SKM-1 treated with dmso at 0.1 percent for 144 hours (cell line): Measurements from ENCODE around the gene HSPB1.
"Not testable (repeated sequence)": the region's sequence is repeated elsewhere in the genome, so short reads cannot be mapped to it uniquely, and the experiment has no call there.

Experiments used
- DNase-seq: peaks from one replicate; lab custom pipeline; 2025; ENCODE audit not compliant: unreplicated experiment; lab: John Stamatoyannopoulos, UW

The HSPB1 gene

DNA sequence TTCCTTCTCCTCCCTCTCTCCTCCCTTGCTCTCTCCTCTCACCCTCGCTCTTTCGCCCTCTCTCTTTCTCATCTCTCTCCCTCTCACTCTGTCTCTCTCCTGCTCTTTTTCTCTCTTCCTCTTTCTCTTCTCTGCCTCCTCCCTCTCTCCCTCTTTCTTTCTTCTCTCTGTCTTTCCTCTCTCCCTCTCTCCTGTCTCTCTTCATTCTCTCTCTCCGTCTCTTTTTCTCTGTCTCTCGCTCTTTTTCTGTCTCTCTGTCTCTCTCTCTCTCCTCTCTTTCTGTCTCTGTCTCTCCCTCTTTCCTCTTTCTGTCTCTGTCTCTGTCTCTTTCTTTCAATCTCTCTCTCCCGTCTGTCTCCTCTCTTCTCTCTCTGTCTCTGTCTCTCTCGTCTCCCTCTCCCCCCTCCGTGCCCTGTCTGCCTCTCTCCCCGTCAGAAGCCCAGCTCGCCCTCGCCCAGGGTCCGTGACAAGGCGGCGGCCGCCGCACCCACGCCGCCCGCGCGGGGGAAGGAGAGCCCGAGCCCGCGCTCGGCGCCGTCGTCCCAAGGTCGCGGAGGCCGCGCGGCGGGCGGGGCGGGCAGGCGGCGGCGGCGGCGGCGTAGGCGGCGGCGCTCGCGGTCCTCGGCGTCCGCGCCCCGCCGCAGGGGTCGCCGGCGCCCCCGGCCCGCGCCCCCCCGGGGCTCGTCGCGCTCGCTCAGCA, 21.3 kb upstream of the HSPB1 start:
- DNase-seq, result no peak

DNA sequence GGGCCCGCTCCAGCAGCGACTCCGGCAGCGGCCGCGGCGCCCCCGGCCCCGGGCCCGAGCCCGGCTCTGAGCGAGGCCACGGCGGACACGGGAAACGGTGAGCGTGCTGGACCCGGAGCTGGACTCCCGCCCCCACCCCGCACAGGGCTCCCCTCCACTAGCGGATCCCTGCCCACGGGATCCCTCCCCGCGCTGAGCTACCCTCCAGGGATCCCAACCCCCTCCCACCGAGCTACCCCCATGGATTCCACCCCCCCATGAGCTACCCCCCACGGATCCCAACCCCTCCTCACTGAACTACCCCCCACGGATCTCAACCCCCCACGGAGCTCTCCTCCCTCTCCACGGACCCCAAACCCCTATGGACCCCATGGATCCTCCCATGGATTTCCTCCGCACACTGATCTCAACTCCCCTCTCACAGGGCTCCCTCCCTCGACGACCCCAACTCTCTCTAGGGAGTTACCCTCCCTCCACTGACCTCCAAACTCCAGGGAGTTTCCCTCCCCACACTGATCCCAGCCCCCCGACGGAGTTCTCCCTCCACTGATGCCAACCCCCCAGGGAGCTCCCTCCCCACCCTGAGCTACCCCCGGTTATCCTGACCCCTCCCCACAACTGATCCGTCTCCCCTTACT, 20.6 kb upstream of the HSPB1 start:
- no peak for DNase-seq

DNA sequence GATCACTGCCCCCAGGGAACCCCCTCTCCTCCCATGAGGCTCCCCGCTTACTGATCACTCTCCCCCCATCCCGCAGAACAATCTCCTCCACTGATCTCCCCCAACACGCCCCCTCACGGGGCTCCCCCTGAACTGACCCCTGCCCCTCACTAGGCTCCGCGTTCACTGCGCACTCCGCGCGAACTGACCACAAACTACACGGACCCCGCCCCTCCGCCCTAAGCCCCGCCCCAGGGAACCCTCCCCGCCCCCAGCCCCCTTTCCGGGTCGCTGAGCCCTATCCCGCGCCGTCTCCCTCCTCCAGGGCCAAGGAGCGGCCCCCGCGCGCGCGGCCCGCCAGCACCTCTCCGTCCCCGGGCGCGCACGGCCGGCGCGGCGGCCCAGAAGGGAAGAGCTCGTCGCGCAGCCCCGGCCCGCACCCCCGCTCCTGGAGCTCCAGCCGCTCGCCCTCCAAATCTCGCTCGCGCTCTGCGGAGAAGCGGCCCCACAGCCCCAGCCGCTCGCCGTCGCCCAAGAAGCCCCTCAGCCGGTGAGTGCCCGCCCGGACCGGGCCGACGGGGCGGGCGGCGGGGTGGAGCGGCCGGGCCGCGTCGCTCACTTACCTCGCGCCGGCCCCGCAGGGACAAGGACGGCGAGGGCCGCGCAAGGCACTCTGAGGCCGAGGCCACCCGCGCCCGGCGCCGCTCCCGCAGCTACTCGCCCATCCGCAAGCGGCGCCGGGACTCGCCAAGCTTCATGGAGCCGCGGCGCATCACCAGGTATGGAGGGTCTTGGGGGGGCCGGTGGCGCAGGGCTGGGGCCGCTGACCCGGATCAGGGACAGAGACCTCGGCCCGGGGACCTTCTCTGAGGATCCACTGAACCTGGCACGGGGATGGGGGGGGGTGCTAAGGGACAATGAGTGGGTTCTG, 19.9 kb upstream of the HSPB1 start:
- no peak for DNase-seq

DNA sequence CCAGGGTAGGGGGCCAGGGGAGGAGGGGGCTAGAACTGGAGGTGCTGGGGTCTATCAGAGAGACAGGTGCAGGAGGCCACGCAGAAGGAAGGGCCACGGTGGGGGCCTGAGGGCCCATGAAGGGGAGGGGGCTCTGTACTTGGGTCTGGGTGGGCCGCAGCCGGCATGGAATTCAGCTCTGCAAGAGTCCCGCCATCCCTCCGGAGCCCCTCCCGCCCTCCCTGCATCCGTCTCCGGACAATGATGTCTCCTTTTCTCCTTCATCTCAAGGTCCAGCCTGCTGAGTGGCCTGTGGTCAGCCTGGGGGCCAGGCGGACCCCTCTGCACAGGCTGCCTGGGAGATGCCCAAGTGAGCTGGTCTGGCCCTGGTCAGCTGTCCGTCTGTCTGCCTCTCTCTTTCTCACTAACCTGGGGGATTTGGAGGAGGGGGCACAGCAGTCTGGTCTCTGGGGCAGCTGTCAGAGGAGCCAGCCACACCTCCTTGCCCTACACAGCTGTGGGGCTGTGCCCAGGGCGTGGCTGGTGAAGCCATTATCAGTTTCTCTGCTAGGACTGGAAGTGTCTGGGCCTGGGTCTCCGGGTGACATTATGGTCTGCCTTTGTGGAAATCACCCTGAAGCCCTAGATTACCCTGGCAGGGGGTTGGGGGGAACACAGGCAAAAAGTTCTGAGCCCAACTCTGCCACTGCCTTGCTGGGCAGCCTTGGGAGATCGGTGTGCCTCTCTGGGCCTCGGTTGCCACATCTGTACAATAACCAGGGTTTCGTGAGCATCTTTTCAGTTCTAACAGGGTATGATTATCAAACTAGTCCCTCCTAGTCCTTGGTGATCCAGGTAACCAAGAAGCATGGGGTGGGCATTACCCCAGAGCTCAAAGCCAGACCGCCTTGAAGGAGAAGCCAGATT, 19.0 kb upstream of the HSPB1 start:
- DNase-seq, result no peak

DNA sequence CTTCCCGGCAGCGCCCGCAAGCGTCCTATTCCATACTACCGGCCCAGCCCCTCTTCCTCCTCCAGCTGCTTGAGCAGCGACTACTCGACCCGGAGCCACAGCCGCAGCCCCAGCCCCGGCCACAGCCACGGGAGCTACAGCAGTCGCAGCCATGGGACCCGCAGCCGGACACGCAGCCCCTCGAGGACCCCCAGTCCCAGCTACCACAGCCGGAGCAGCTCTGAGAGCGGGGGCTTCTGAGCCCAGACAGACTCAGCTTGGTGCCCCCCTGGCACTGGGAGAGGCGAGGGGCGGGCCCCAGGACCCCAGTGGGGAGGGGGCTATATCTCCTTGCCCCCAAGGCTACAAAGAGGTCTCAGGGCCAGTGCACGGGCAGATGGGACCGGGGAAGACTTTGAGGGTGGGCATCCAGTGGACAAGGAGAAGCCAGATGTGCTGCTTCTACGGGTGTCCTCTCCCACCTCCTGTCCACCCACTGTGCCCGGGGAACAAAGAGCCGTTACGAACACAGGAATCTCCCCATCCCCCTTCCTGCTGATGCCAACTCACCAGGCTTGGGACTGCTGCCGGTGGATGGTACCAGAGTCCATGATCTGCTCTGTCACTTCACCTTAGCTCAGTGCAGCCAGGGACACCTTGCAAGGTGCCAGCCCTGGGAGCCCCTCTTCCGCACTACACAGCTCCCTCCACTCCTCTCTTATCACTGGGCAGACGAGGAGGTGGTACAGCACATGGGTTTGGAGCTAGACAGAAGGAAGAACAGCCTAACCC, 16.7 kb upstream of the HSPB1 start:
- DNase-seq, result no peak

DNA sequence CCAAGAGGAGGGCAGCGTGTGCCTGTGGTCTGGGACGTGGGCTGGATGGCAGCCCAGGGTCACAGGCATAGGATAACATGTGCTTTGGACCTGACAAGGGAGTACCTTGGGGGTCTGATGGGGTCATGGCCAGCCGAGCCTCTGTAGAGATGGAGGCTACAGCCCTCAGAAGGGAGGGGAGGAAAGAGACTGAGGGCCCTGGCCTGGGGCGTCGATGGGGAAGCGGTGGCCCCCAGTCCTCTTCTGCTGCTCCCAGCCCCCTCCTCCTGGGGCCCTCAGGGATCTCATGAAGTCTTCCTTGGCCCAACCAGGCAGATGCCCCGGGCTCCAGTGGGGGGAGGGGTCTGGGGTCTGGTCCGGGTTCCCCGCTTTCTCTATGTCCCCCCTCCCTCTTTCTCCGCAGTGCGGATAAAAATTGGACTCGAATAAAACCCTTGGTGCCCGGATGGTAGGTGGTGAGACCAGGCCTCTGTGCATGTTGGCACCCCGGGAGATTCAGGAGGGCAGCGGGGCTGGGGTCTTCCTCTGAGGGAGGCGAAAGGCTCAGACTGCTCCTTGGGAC, 15.6 kb upstream of the HSPB1 start:
- no peak for DNase-seq

DNA sequence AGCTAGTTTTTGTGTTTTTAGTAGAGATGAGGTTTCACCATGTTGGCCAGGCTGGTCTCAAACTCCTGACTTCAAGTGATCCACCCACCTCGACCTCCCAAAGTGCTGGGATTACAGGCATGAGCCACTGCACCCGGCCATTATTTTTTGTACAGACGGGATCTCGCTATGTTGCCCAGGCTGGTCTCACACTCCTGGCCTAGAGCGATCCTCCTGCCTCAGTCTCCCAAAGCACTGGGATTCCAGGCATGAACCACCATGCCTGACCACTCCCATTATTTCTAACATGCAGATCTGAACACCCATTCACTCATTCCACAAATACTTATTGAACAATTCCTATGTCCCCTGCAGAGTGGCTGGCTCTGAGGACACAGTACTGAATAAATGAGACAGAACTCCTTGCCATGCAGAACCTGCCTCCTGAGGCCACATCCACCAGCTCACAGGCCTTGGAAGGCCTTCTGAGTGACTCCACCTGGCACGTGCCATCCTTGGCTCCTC, 11.6 kb upstream of the HSPB1 start:
- DNase-seq, result not testable (repeated sequence)

DNA sequence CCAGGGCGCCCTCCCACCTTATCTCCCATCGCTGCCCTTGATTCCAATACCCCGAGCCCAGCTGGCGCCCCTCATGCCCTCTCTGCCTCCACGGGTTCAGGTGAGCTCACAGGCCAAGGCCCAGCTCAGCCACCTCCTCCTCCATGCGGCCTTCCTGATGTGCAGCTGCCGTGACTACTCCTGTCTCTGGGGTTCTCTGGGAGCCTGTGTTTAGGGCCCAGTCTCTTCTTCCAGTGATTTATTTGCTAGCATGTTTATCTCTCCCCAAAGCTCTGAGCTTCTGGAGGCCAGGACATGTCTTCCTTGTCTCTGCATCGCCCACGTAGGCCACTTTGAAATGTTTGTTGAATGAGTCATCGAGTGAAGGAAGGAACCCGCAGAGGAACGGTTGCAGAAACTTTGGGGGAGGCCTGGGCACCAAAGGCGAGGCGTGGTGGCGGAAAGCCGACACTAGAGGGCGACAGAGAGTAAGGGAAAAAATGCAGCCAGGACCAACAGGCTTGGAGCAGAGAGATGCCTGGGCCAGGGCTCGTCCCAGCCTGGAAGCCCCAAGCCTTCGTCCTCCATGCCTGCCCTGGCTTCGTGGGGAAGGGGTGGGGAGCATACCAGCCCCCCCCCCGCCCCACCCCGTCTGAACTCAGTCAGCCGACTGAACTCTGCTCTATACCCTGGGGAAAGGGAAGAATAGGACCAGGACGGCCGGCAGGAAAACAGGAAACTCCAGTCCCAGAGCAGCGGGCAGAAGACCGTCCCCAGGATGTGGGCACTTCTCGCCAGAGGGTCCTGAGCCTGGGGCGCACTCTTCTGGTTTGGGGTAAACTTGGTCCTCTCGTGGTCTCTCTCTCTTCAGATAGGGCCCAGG, 10.9 kb upstream of the HSPB1 start:
- DNase-seq, result peak; percentile 94

DNA sequence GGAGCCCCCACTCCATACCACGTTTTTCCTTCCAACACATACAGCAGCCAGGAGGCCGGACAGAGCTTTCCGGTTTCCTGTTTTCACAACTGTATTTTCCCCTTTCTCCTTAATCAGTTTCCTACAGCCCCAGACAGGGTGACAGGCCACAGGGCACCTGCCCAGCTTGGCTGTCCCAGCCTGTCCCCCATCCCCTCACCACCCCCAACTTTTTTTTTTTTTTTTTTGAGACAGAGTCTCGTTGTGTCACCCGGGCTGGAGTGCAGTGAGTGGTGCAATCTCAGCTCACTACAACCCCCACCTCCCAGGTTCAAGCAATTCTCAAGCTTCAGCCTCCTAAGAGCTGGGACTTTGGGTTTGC, 10.3 kb upstream of the HSPB1 start:
- DNase-seq, result peak; percentile 80

DNA sequence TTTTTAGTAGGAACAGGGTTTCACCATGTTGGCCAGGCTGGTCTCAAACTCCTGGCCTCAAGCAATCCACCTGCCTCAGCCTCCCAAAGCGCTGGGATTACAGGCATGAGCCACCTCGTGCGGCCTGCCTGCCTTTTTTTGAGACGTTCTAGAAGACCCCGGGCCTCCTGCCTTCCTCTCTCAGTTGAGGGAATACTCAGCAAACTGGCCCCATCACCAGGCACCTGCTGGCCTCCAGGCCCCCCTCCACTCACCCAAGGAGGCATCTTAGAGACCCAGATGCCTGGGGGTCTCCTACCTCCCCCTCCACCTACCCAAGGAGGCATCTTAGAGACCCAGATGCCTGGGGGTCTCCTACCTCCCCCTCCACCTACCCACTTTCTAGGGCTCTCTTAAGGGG, 9.6 kb upstream of the HSPB1 start:
- DNase-seq, result not testable (repeated sequence)

DNA sequence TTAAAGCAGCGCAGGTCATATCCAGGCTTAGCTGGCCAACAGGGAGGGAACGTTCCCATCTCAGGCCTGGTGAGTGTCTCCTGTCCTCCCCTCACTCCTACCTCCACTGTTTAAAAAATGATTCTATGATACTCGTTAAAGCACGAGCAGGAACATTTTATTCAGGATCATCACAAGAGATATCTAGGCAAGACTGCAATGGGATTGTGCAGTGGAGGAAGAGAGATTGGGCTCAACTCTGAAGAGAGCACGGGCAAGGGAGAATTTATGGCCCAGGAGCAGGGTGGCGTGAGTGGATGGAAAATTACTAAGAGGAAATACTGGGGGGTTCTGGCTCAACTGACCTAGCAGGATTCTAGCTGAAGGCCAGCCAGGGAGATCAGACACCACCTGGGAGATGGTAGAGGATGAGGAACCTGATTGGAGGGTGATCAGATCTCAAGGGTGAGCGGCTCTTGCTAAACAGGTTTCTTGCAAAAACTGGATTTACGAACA, 9.0 kb upstream of the HSPB1 start:
- no peak for DNase-seq

DNA sequence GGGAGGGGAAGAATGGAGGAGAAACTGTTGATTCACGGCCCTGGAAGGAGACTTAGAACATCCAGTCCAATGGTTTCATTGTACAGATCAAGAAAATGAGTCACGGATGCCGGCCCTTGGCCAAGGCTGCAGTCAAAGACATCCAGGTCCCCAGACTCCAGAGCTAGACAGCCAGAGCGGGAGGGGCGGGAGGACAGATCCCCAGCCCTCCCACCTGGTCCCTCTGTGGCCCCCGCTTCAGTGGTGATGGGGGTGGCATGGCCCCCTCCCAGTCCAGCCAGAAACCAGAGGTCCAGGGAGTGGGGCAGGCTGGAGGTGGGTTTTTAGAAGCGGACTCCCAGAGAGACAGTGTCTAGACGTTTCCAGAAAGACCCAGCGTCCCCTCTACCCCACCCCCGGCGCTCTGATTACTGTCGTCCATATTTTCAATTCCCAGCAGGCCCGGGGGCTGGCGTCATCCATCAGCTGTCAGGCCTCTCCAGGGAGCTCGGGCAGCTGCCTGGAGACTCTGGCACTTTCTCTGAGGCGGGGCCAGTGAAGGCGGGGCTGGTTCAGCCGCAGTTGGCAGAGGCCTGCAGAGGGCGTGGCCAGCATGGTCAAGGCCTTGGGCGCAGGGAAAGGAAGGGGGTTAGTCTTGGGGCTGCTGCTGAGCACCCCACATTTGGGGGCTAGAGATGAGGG, 8.0 kb upstream of the HSPB1 start:
- no peak for DNase-seq

DNA sequence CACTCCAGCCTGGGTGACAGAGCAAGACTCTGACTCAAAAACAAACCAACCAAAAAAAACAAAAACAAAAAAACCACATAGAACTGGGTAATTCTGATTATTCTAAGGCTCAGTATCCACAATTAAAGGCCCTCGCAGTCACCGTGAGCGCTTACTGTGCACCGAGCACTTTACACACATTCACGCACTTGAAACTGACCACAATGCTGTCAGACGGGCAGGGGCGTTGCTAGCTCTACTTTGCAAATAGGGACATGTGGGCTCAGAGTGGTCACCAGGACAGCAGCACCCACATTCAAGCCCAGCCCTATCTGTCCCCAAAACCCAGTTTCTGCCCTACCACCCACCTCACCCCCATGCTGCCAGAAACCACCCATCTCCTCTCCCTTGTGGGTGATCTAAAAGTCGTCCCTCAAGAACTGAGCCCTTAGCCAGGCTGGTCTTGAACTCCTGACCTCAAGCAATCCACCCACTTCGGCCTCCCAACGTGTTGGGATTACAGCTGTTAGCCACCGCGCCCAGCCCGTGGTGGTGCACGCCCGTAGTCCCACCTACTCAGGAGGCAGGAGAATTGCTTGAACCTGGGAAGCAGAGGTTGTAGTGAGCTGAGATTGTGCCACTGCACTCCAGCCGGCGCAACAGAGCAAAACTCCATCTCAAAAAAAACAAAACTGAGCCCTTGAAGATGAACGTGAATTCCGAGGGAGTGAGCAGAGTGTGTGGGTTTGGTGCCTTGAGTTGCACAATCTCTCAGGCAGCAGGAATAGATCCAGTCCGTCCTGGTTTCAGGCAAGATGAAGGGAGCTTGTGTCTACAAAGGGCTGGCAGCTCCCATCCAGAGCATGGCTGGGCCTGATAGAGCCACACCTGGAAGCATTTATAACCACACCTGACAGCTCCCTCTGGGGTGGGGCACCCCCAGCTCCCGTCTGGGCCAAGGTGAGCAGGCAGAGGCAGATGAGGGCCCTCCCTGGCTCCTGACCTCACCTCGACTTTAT, 5.4 kb upstream of the HSPB1 start:
- no peak for DNase-seq

DNA sequence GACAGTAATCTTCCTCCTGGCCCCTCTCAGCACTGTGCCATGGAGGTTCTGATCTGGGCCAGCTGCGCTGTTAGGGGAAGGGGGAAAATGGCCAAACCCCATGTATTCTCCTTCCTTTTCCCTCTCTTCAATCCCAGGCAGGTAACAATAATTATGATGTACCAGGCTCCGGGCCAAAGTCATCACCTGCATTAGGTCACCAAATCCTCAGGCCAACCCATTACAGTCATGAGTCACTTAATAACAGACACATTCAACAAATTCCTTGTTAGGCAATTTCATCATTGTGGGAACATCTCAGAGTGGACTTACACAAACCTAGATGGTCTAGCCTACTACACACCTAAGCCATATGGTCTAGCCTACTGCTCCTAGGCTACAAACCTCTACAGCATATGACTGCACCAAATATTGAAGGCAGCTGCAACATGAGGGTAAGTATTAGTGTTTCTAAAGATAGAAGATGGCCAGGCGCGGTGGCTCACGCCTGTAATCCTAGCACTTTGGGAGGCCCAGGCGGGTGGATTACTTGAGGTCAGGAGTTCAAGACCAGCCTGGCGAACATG, 2.2 kb upstream of the HSPB1 start:
- no peak for DNase-seq

DNA sequence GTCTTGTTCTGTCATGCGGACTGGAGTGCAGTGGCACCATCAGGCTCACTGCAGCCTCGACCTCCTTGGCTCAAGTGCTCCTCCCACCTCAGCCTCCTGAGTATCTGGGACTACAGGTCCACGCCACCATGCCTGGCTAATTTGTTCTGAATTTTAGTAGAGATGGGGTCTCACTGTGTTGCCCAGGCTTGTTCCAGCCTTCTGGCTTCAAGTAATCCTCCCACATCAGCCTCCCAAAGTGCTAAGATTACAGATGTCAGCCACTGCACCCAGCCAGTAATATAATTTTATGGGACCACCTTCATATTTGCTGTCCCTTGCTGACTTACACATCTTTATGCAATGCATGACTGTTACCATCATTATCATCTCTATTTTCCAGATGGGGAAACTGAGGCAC, 1.5 kb upstream of the HSPB1 start:
- no peak for DNase-seq
